Dendritic cell treated with granulocyte-macrophage colony-stimulating factor and Interleukin-4, amounts not matched to agents 40 ng/mL and 50 ng/mL, for 4 days (primary cell): Measurements from ENCODE around the gene CDT1.

Source experiments
- H3K27ac Mint-ChIP-seq: one replicate; pipeline ENCODE4 v1.8.0; 2022; ENCODE audit warnings: mild to moderate bottlenecking, mixed read lengths
- H3K27me3 Mint-ChIP-seq: one replicate; pipeline ENCODE4 v1.8.0; 2022; ENCODE audit warnings: mild to moderate bottlenecking, mixed read lengths
- H3K36me3 Mint-ChIP-seq: one replicate; pipeline ENCODE4 v1.8.0; 2022; ENCODE audit warnings: low read depth, mixed read lengths
- H3K4me1 Mint-ChIP-seq: one replicate; pipeline ENCODE4 v1.8.0; 2022; ENCODE audit warnings: low read depth, mixed read lengths
- H3K4me3 Mint-ChIP-seq: one replicate; pipeline ENCODE4 v1.8.0; 2022; ENCODE audit warnings: mild to moderate bottlenecking, moderate library complexity, mixed read lengths
- H3K9me3 Mint-ChIP-seq: one replicate; pipeline ENCODE4 v1.8.0; 2022; ENCODE audit warnings: mixed read lengths
- intact Hi-C: fragments of 100-400 bp; cut with micrococcal nuclease; formaldehyde crosslinking; loops from one replicate; pipeline ENCODE4 v1.15.0; 2022

The CDT1 gene

GRCh38 chr16:88844419-88845036 lies 40.9 kb downstream of the CDT1 start:
- H3K27me3 Mint-ChIP-seq = no peaks in the 10 kb centered on the region

GRCh38 chr16:88846088-88846487 lies 42.5 kb downstream of the CDT1 start:
- Mint-ChIP-seq H3K27me3 (no peaks in the 10 kb centered on the region), H3K9me3 (no peaks in the 10 kb centered on the region), H3K4me3 (no peak overlapping the region), H3K4me1 (peaks cover 19% of the 10 kb centered on the region), H3K36me3 (peaks cover 82% of the 10 kb centered on the region), H3K27ac (no peak overlapping the region)
- intact Hi-C loops = no loop called here

More at GRCh38 chr16:88844419-88845036, 40.9 kb downstream of the CDT1 start:
- H3K4me3 Mint-ChIP-seq = no peak overlapping the region
- H3K9me3 Mint-ChIP-seq = no peaks in the 10 kb centered on the region
- peaks cover 82% of the 10 kb centered on the region for H3K36me3 Mint-ChIP-seq
- H3K4me1 Mint-ChIP-seq = peaks cover 34% of the 10 kb centered on the region
- intact Hi-C loops = no loop called here
- H3K27ac Mint-ChIP-seq = no peak overlapping the region

- H3K27ac Mint-ChIP-seq = no peak overlapping the region
- peaks cover 20% of the 10 kb centered on the region for H3K4me1 Mint-ChIP-seq
- no peak overlapping the region for H3K4me3 Mint-ChIP-seq
- H3K36me3 Mint-ChIP-seq = peaks cover 82% of the 10 kb centered on the region
- no peaks in the 10 kb centered on the region for H3K27me3 Mint-ChIP-seq
- no peaks in the 10 kb centered on the region for H3K9me3 Mint-ChIP-seq
- intact Hi-C loops = no loop called here
Measured at GRCh38 chr16:88847654-88848053, 44.1 kb downstream of the CDT1 start.

- Mint-ChIP-seq H3K4me1 (peaks cover 26% of the 10 kb centered on the region), H3K27me3 (no peaks in the 10 kb centered on the region), H3K36me3 (peaks cover 74% of the 10 kb centered on the region), H3K27ac (no peak overlapping the region), H3K9me3 (no peaks in the 10 kb centered on the region), H3K4me3 (no peak overlapping the region)
- intact Hi-C loops = no loop called here
Measured at GRCh38 chr16:88848557-88848956, 45.0 kb downstream of the CDT1 start.

- peaks cover 47% of the 10 kb centered on the region for H3K4me1 Mint-ChIP-seq
- H3K9me3 Mint-ChIP-seq = no peaks in the 10 kb centered on the region
- H3K27me3 Mint-ChIP-seq = no peaks in the 10 kb centered on the region
- no peak overlapping the region for H3K27ac Mint-ChIP-seq
- H3K4me3 Mint-ChIP-seq = no peak overlapping the region
- H3K36me3 Mint-ChIP-seq = peaks cover 68% of the 10 kb centered on the region
- intact Hi-C loops = no loop called here
Measured at GRCh38 chr16:88850531-88851199, 47.1 kb downstream of the CDT1 start.

- intact Hi-C loops = no loop called here
Measured at GRCh38 chr16:88851616-88852015, 48.0 kb downstream of the CDT1 start.

GRCh38 chr16:88853325-88853941 lies 49.8 kb downstream of the CDT1 start:
- Mint-ChIP-seq H3K27ac (peak overlapping the region; percentile 69), H3K27me3 (no peaks in the 10 kb centered on the region), H3K4me1 (peaks cover 56% of the 10 kb centered on the region), H3K4me3 (peak overlapping the region; percentile 2), H3K36me3 (peaks cover 58% of the 10 kb centered on the region), H3K9me3 (no peaks in the 10 kb centered on the region)
- intact Hi-C loops = no loop called here

More at GRCh38 chr16:88851616-88852015, 48.0 kb downstream of the CDT1 start:
- Mint-ChIP-seq H3K36me3 (peaks cover 67% of the 10 kb centered on the region), H3K4me1 (peaks cover 45% of the 10 kb centered on the region), H3K9me3 (no peaks in the 10 kb centered on the region), H3K27me3 (no peaks in the 10 kb centered on the region), H3K4me3 (no peak overlapping the region), H3K27ac (no peak overlapping the region)

GRCh38 chr16:88854306-88855111 lies 50.9 kb downstream of the CDT1 start:
- peaks cover 66% of the 10 kb centered on the region for H3K4me1 Mint-ChIP-seq
- peaks cover 57% of the 10 kb centered on the region for H3K36me3 Mint-ChIP-seq
- H3K9me3 Mint-ChIP-seq = no peaks in the 10 kb centered on the region
- no peaks in the 10 kb centered on the region for H3K27me3 Mint-ChIP-seq
- intact Hi-C loops = no loop called here
- H3K27ac Mint-ChIP-seq = peak overlapping the region; percentile 69
- peak overlapping the region; percentile 32 for H3K4me3 Mint-ChIP-seq

- Mint-ChIP-seq H3K4me3 (peak overlapping the region; percentile 72), H3K27ac (peak overlapping the region; percentile 69), H3K9me3 (no peaks in the 10 kb centered on the region), H3K27me3 (no peaks in the 10 kb centered on the region), H3K4me1 (peaks cover 70% of the 10 kb centered on the region), H3K36me3 (peaks cover 57% of the 10 kb centered on the region)
- intact Hi-C loops = no loop called here
Measured at GRCh38 chr16:88855176-88855575, 51.6 kb downstream of the CDT1 start.

- H3K4me3 Mint-ChIP-seq = peak overlapping the region; percentile 75
Measured at GRCh38 chr16:88855736-88856121, 52.1 kb downstream of the CDT1 start.

GRCh38 chr16:88856122-88856827 lies 52.7 kb downstream of the CDT1 start:
- peak overlapping the region; percentile 83 for H3K27ac Mint-ChIP-seq
- intact Hi-C loops = loop anchor here (2.0 kb wide), 3 partner anchors 43 to 361 kb away; partner anchors contain the start of genes PIEZO1 and ZNF778
- H3K4me1 Mint-ChIP-seq = peaks cover 68% of the 10 kb centered on the region
- H3K36me3 Mint-ChIP-seq = peaks cover 57% of the 10 kb centered on the region
- H3K27me3 Mint-ChIP-seq = no peaks in the 10 kb centered on the region
- no peaks in the 10 kb centered on the region for H3K9me3 Mint-ChIP-seq
- H3K4me3 Mint-ChIP-seq = peak overlapping the region; percentile 90

More at GRCh38 chr16:88855736-88856121, 52.1 kb downstream of the CDT1 start:
- no peaks in the 10 kb centered on the region for H3K27me3 Mint-ChIP-seq
- H3K27ac Mint-ChIP-seq = peak overlapping the region; percentile 69
- H3K36me3 Mint-ChIP-seq = peaks cover 57% of the 10 kb centered on the region
- peaks cover 70% of the 10 kb centered on the region for H3K4me1 Mint-ChIP-seq
- no peaks in the 10 kb centered on the region for H3K9me3 Mint-ChIP-seq
- intact Hi-C loops = loop anchor here (2.0 kb wide), 3 partner anchors 43 to 361 kb away; partner anchors contain the start of genes PIEZO1 and ZNF778

- peaks cover 62% of the 10 kb centered on the region for H3K4me1 Mint-ChIP-seq
- no peaks in the 10 kb centered on the region for H3K9me3 Mint-ChIP-seq
- peaks cover 57% of the 10 kb centered on the region for H3K36me3 Mint-ChIP-seq
- intact Hi-C loops = loop anchor here (2.0 kb wide), 3 partner anchors 44 to 360 kb away; partner anchors contain the start of genes PIEZO1 and ZNF778
- H3K27me3 Mint-ChIP-seq = no peaks in the 10 kb centered on the region
- peak within 1 kb of the TSS; percentile 90 for H3K4me3 Mint-ChIP-seq
- peak within 1 kb of the TSS; percentile 83 for H3K27ac Mint-ChIP-seq
Measured at GRCh38 chr16:88856828-88857727, 53.5 kb downstream of the CDT1 start, which contains the start of the genes GALNS and TRAPPC2L. Gene GALNS, minus strand, starts transcription at chr16:88856947. Its CDS starts 70 bp downstream, at chr16:88856877. Gene TRAPPC2L, plus strand, starts transcription at chr16:88857127. Its CDS starts 24 bp downstream, at chr16:88857151.
